Dermis microvascular lymphatic vessel endothelial cell (primary cell): Measurements from ENCODE around the gene CPNE6. TPM values are rescaled to one million over a fixed set of nuclear protein-coding genes. Genes with fewer than 3 reads are reported as not detected.

Source experiments
- DNase-seq, 2 donors: peaks; one replicate each; pipeline versions ENCODE4 v3.0.0 to v3.0.0-alpha.2; 2010; ENCODE audit warnings: low read depth in 2 of 2
- total RNA-seq: library from RNA; depleted of rRNA; stranded (reverse); fragments of >200 nt; gene quantifications from 2 replicates; pipeline ENCODE4 v1.2.1, GENCODE V29; 2014

Gene CPNE6
- total RNA-seq, 1 donor from 2014 or later: not detected

- no peak for DNase-seq
Observed at GRCh38 chr14:24054324-24054641, 17.1 kb upstream of the CPNE6 start.

- DNase-seq: no peak
Observed at GRCh38 chr14:24054646-24055045, 16.7 kb upstream of the CPNE6 start.

- DNase-seq: no peak
Observed at GRCh38 chr14:24055971-24056799, 15.2 kb upstream of the CPNE6 start.

GRCh38 chr14:24056800-24057184 lies 14.6 kb upstream of the CPNE6 start:
- no peak for DNase-seq

GRCh38 chr14:24057271-24057670 lies 14.1 kb upstream of the CPNE6 start:
- no peak for DNase-seq

- DNase-seq: no peak
Observed at GRCh38 chr14:24057867-24058259, 13.5 kb upstream of the CPNE6 start.

- peak; percentile 53 to 63 for DNase-seq
Observed at GRCh38 chr14:24058260-24058950, 13.0 kb upstream of the CPNE6 start.

- DNase-seq: no peak
Observed at GRCh38 chr14:24058951-24059475, 12.3 kb upstream of the CPNE6 start.

- no peak for DNase-seq
Observed at GRCh38 chr14:24059841-24060388, 11.4 kb upstream of the CPNE6 start.

- no peak for DNase-seq
Observed at GRCh38 chr14:24060443-24060842, 10.9 kb upstream of the CPNE6 start.

- DNase-seq: no peak
Observed at GRCh38 chr14:24060984-24061913, 10.1 kb upstream of the CPNE6 start.

GRCh38 chr14:24062216-24062980 lies 9.0 kb upstream of the CPNE6 start:
- no peak for DNase-seq

- DNase-seq: no peak
Observed at GRCh38 chr14:24063263-24063836, 8.0 kb upstream of the CPNE6 start.

GRCh38 chr14:24064091-24064795 lies 7.1 kb upstream of the CPNE6 start:
- DNase-seq: no peak

- no peak for DNase-seq
Observed at GRCh38 chr14:24064856-24065255, 6.5 kb upstream of the CPNE6 start.

GRCh38 chr14:24065408-24065807 lies 6.0 kb upstream of the CPNE6 start:
- DNase-seq: no peak

GRCh38 chr14:24066496-24067132 lies 4.7 kb upstream of the CPNE6 start:
- no peak for DNase-seq

GRCh38 chr14:24067133-24068082 lies 4.0 kb upstream of the CPNE6 start:
- no peak for DNase-seq
